GM12878 (cell line): ENCODE results near the gene DNAJC4. TPM values are rescaled to one million over a fixed set of nuclear protein-coding genes. Genes with fewer than 3 reads are reported as not detected.

Experiments
- ATAC-seq: fragments of 200-7000 bp; cut with Tn5 transposase; 3 replicates; pipeline ENCODE4 v1.9.1; 2020; ENCODE audit warnings: mild to moderate bottlenecking, moderate library complexity
- BruUV-seq: library from RNA; stranded (reverse); fragments of 400-500 nt; replicated peaks from 2 replicates; lab custom pipeline; 2021; lab: Mats Ljungman, UMichigan
- CTCF ChIA-PET: fragments of 300-600 bp; sonication (Branson Sonifier 250); formaldehyde crosslinking; extraction: SDS; loops from one replicate; lab custom pipeline; 2021; ENCODE audit warnings: inconsistent platforms; lab: Yijun Ruan, JAX
- POLR2A ChIA-PET: fragments of 350-600 bp; formaldehyde crosslinking; extraction: SDS; loops from one replicate; lab custom pipeline; 2021; ENCODE audit warnings: inconsistent platforms; lab: Charles Lee
- RAD21 ChIA-PET: fragments of 300-600 bp; sonication (Branson Sonifier 250); formaldehyde crosslinking; loops from one replicate; lab custom pipeline; 2023; ENCODE audit warnings: antibody characterized with exemption; ENCODE audit not compliant: unreplicated experiment; lab: Charles Lee
- SMC1A ChIA-PET: fragments of 300-600 bp; sonication (Branson Sonifier 250); formaldehyde crosslinking; loops from one replicate; lab custom pipeline; 2023; ENCODE audit not compliant: unreplicated experiment, uncharacterized antibody; lab: Charles Lee
- DNase-seq: peaks from one replicate; pipeline ENCODE4 v3.0.0-alpha.2; 2011; ENCODE audit warnings: low read depth, low spot score
- FAIRE-seq: peaks from 3 replicates; lab custom pipeline; 2011; peaks lifted over from hg19 to GRCh38; lab: Jason Lieb, UNC
- H2AFZ ChIP-seq: 2 replicates; pipeline ENCODE4 v1.6.0; 2011; ENCODE audit warnings: low read depth, low read length, control low read depth; ENCODE audit not compliant: control insufficient read depth
- H3K27ac ChIP-seq: 2 replicates; pipeline ENCODE4 v1.5.1; 2011; ENCODE audit warnings: control low read depth; ENCODE audit not compliant: control insufficient read depth, insufficient read depth
- H3K27me3 ChIP-seq, 2 experiments: replicated peaks in 1 of 2; 2 replicates each; pipeline versions ENCODE4 v1.6.0 to v1.6.1; 2011; ENCODE audit warnings: low read length in 1 of 2; ENCODE audit not compliant: control insufficient read depth in 2 of 2, insufficient read depth in 2 of 2
- H3K36me3 ChIP-seq, 2 experiments: 2 replicates each; pipeline ENCODE4 v1.5.1; 2011; ENCODE audit warnings: low read length in 1 of 2; ENCODE audit not compliant: control insufficient read depth in 2 of 2, insufficient read depth in 2 of 2
- H3K4me1 ChIP-seq: 2 replicates; pipeline ENCODE4 v1.6.1; 2011; ENCODE audit warnings: mild to moderate bottlenecking, low read length, moderate library complexity, mixed read lengths; ENCODE audit not compliant: control insufficient read depth, insufficient read depth
- H3K4me2 ChIP-seq: 2 replicates; pipeline ENCODE4 v1.6.0; 2011; ENCODE audit warnings: control low read depth; ENCODE audit not compliant: control insufficient read depth, insufficient read depth
- H3K4me3 ChIP-seq: fragments of 200-600 bp; sonication (generic); 2 replicates; pipeline ENCODE4 v1.5.1; 2016
- H3K79me2 ChIP-seq: 2 replicates; pipeline ENCODE4 v1.6.0; 2011; ENCODE audit warnings: low read length; ENCODE audit not compliant: control insufficient read depth, insufficient read depth
- H3K9ac ChIP-seq: 2 replicates; pipeline ENCODE4 v1.8.0; 2011; ENCODE audit warnings: low read length, control low read depth, mixed read lengths; ENCODE audit not compliant: control insufficient read depth, insufficient read depth
- H3K9me3 ChIP-seq: replicated peaks from 3 replicates; pipeline ENCODE4 v1.5.1; 2011; ENCODE audit warnings: mild to moderate bottlenecking, low read length; ENCODE audit not compliant: control insufficient read depth, insufficient read depth
- H4K20me1 ChIP-seq: 2 replicates; pipeline ENCODE4 v1.6.0; 2011; ENCODE audit not compliant: control insufficient read depth, insufficient read depth
- EZH2 ChIP-seq: IDR thresholded peaks from 2 replicates; pipeline ENCODE4 v1.6.1; 2012; ENCODE audit warnings: low read depth, mild to moderate bottlenecking, control low read depth, inconsistent platforms, low read length, borderline replicate concordance; ENCODE audit not compliant: control insufficient read depth
- FOXK2 ChIP-seq: fragments of 450-650 bp; IDR thresholded peaks from 2 replicates; pipeline ENCODE4 v1.6.1; 2017; ENCODE audit warnings: mild to moderate bottlenecking, moderate library complexity
- GATAD2B ChIP-seq: fragments of 450-650 bp; conservative IDR thresholded peaks from 2 replicates; pipeline ENCODE4 v1.6.1; 2017; ENCODE audit warnings: low read depth, mild to moderate bottlenecking, moderate library complexity
- HCFC1 ChIP-seq: fragments of 150-350 bp; IDR thresholded peaks from 2 replicates; pipeline ENCODE4 v1.6.1; 2014; ENCODE audit warnings: low read length
- HDAC2 ChIP-seq: fragments of 200-600 bp; sonication (generic); IDR thresholded peaks from 2 replicates; pipeline ENCODE4 v1.6.1; 2017
- MLLT1 ChIP-seq: fragments of 450-650 bp; IDR thresholded peaks from 2 replicates; pipeline ENCODE4 v1.6.1; 2016; ENCODE audit warnings: mild to moderate bottlenecking
- RCOR1 ChIP-seq: conservative IDR thresholded peaks from 2 replicates; pipeline ENCODE4 v1.6.1; 2012; ENCODE audit warnings: low read depth, low read length, improper control_type of control experiment
- SREBF1 ChIP-seq: IDR thresholded peaks from 2 replicates; pipeline ENCODE4 v1.6.1; 2012; ENCODE audit warnings: mild to moderate bottlenecking, low read length
- STAT1 ChIP-seq: fragments of 450-650 bp; conservative IDR thresholded peaks from 2 replicates; pipeline ENCODE4 v1.6.1; 2014; ENCODE audit warnings: antibody characterized with exemption, mild to moderate bottlenecking
- WRNIP1 ChIP-seq: IDR thresholded peaks from 2 replicates; pipeline ENCODE4 v1.6.1; 2011; ENCODE audit warnings: low read depth, low read length, improper control_type of control experiment, borderline replicate concordance
- ZBED1 ChIP-seq: IDR thresholded peaks from 2 replicates; pipeline ENCODE4 v1.6.1; 2016; ENCODE audit warnings: borderline replicate concordance
- ZBTB11 ChIP-seq: fragments of 450-650 bp; formaldehyde crosslinking; IDR thresholded peaks from 2 replicates; pipeline ENCODE4 v1.5.0; 2022; ENCODE audit warnings: mild to moderate bottlenecking, missing genetic modification characterization
- WGBS: methylation state at CpG from one replicate; pipeline ENCODE4 v1.1.6; 2016; ENCODE audit warnings: low lambda C conversion rate; ENCODE audit not compliant: insufficient replicate concordance, insufficient coverage; ENCODE audit errors: missing lambda C conversion rate; 5-methylcytosine and 5-hydroxymethylcytosine counted together
- in situ Hi-C: fragments of 300-500 bp; cut with MboI; formaldehyde crosslinking; loops from 9 replicates; pipeline ENCODE4 v1.14.3; 2018; ENCODE audit warnings: mixed read lengths
- intact Hi-C: fragments of 100-400 bp; cut with micrococcal nuclease; formaldehyde crosslinking; loops from one replicate; pipeline ENCODE4 v1.14.2; 2022; ENCODE audit not compliant: unreplicated experiment
- polyA plus RNA-seq, 11 experiments: library from polyadenylated mRNA; depleted of rRNA in 4 of 11; unstranded in 6 of 11; stranded (reverse) in 5 of 11; fragments of >200 nt; fragmentation: Nextera tagmentation in 4 of 11; fragmentation: Illumina TruSeq in 1 of 11; extraction: Ambion mirVana in 4 of 11; extraction: Trizol in 1 of 11; gene quantifications; 1 replicate in 1 of 11; 2 replicates in 10 of 11; pipeline versions ENCODE4 v1.2.1 to v1.2.3, GENCODE V29; 2011 to 2016; ENCODE audit warnings: inconsistent platforms in 2 of 11, missing spikeins in 2 of 11, low read depth in 1 of 11
- total RNA-seq, 4 experiments: library from RNA; depleted of rRNA in 3 of 4; stranded (reverse); fragments of >200 nt in 3 of 4; fragmentation: Illumina TruSeq in 1 of 4; extraction: Trizol in 1 of 4; gene quantifications; 2 replicates each; pipeline versions ENCODE4 v1.2.1 to v1.2.3, GENCODE V29; 2013 to 2021

The DNAJC4 gene
- total and polyA plus RNA-seq, 10 of the 15 experiments (the other 5 are each of a cell fraction or from before 2014, with no cell fraction given), result 3.7 to 64.9 (median 30.1) TPM

- ATAC-seq, result no peak
- SMC1A ChIA-PET, result no interaction called here
These were observed 32.9 kb downstream of the DNAJC4 start for GRCh38 chr11:64263021-64263946.

More at GRCh38 chr11:64263021-64263946, 32.9 kb downstream of the DNAJC4 start:
- Histone ChIP-seq H3K9me3 (no peaks in the 10 kb centered on the region), H3K4me2 (no peak overlapping the region), H3K79me2 (no peaks in the 10 kb centered on the region)
- ChIA-PET CTCF (interaction anchor here (0.7 to 2.0 kb wide), 5 partner anchors 11 to 96 kb away, joined by 3 to 9 read pairs (median 4); no protein-coding TSS in a partner anchor), POLR2A (interaction anchor here (1.0 kb wide), 1 partner anchor 13 kb away, joined by 3 read pairs; no protein-coding TSS in a partner anchor)
- no peak for FAIRE-seq
- BruUV-seq, result no TSS peak
- intact Hi-C loops, result no loop called here
- TF ChIP-seq ZBTB11 (CRISPR knock-in tag) (no peak), STAT1 (no peak), EZH2 (no peak), WRNIP1 (no peak), MLLT1 (no peak), HCFC1 (no peak), FOXK2 (no peak), SREBF1 (no peak), RCOR1 (no peak), GATAD2B (no peak), HDAC2 (no peak), ZBED1 (no peak)
- TF ChIP-seq, all 136 proteins: peak for 0
- Histone ChIP-seq H3K27me3 (no peaks in the 10 kb centered on the region), H3K4me1 (peaks cover 14% of the 10 kb centered on the region), H3K4me3 (no peak overlapping the region), H3K27ac (no peak overlapping the region), H4K20me1 (no peaks in the 10 kb centered on the region), H2AFZ (no peak overlapping the region), H3K9ac (no peak overlapping the region), H3K36me3 (peaks cover 0 to 5% of the 10 kb centered on the region in 2 experiments; a peak in 2 of 4 replicates)
- 81% methylated on average over 29 of the region's 29 CpGs for WGBS
- RAD21 ChIA-PET, result no interaction called here
- no peak for DNase-seq
- in situ Hi-C loops, result no loop called here
